ENCODE measurements around the gene WDR59.

WDR59 gene

GRCh38 chr16:74831467-74831866 lies 153.5 kb downstream of the WDR59 start:
- Histone ChIP-seq H3K4me2 (no peak overlapping the region), H3K36me3 (ENCODE audit: insufficient read depth) (no peaks in the 10 kb centered on the region), H2AFZ (ENCODE audit: low read depth) (no peak overlapping the region), H3K4me3 (IDR thresholded peaks at IDR 0.05; ENCODE audit: insufficient read depth, low read depth, low read length) (no peak overlapping the region), H3K27ac (no peak overlapping the region), H3K27me3 (ENCODE audit: insufficient read depth, low read depth) (no peaks in the 10 kb centered on the region), H3K9ac (no peak overlapping the region), H3K79me2 (ENCODE audit: insufficient read depth, low read depth) (no peaks in the 10 kb centered on the region), H3K4me1 (ENCODE audit: low read depth, poor library complexity, severe bottlenecking) (no peaks in the 10 kb centered on the region), H4K20me1 (ENCODE audit: insufficient read depth) (no peaks in the 10 kb centered on the region)
- TF ChIP-seq CTCF (conservative IDR thresholded peaks at IDR 0.05; ENCODE audit: low read depth, low read length): no peak

GRCh38 chr16:74830648-74831047 lies 154.3 kb downstream of the WDR59 start:
- Histone ChIP-seq H3K4me2 (no peak overlapping the region), H3K4me1 (ENCODE audit: low read depth, poor library complexity, severe bottlenecking) (no peaks in the 10 kb centered on the region), H3K79me2 (ENCODE audit: insufficient read depth, low read depth) (no peaks in the 10 kb centered on the region), H3K4me3 (IDR thresholded peaks at IDR 0.05; ENCODE audit: insufficient read depth, low read depth, low read length) (no peak overlapping the region), H3K9ac (no peak overlapping the region), H3K27ac (no peak overlapping the region), H3K36me3 (ENCODE audit: insufficient read depth) (no peaks in the 10 kb centered on the region), H2AFZ (ENCODE audit: low read depth) (no peak overlapping the region), H4K20me1 (ENCODE audit: insufficient read depth) (no peaks in the 10 kb centered on the region), H3K27me3 (ENCODE audit: insufficient read depth, low read depth) (no peaks in the 10 kb centered on the region)
- TF ChIP-seq CTCF (conservative IDR thresholded peaks at IDR 0.05; ENCODE audit: low read depth, low read length): no peak

- no peak overlapping the region for H3K4me3 ChIP-seq (IDR thresholded peaks at IDR 0.05; ENCODE audit: insufficient read depth, low read depth, low read length)
- no peak overlapping the region for H3K27ac ChIP-seq
- H3K36me3 ChIP-seq (ENCODE audit: insufficient read depth): no peaks in the 10 kb centered on the region
- no peak overlapping the region for H3K4me2 ChIP-seq
- TF ChIP-seq CTCF (conservative IDR thresholded peaks at IDR 0.05; ENCODE audit: low read depth, low read length): no peak
- no peak overlapping the region for H3K9ac ChIP-seq
- no peaks in the 10 kb centered on the region for H3K4me1 ChIP-seq (ENCODE audit: low read depth, poor library complexity, severe bottlenecking)
- no peaks in the 10 kb centered on the region for H3K27me3 ChIP-seq (ENCODE audit: insufficient read depth, low read depth)
- no peaks in the 10 kb centered on the region for H3K79me2 ChIP-seq (ENCODE audit: insufficient read depth, low read depth)
- H2AFZ ChIP-seq (ENCODE audit: low read depth): no peak overlapping the region
- H4K20me1 ChIP-seq (ENCODE audit: insufficient read depth): no peaks in the 10 kb centered on the region
Observed at GRCh38 chr16:74829637-74830036, 155.3 kb downstream of the WDR59 start.

GRCh38 chr16:74825941-74826340 lies 159.0 kb downstream of the WDR59 start:
- H3K4me2 ChIP-seq: no peak overlapping the region
- no peak overlapping the region for H3K9ac ChIP-seq
- H3K79me2 ChIP-seq (ENCODE audit: insufficient read depth, low read depth): no peaks in the 10 kb centered on the region
- no peak overlapping the region for H3K4me3 ChIP-seq (IDR thresholded peaks at IDR 0.05; ENCODE audit: insufficient read depth, low read depth, low read length)
- H3K36me3 ChIP-seq (ENCODE audit: insufficient read depth): no peaks in the 10 kb centered on the region
- H3K27me3 ChIP-seq (ENCODE audit: insufficient read depth, low read depth): no peaks in the 10 kb centered on the region
- no peaks in the 10 kb centered on the region for H3K4me1 ChIP-seq (ENCODE audit: low read depth, poor library complexity, severe bottlenecking)
- H4K20me1 ChIP-seq (ENCODE audit: insufficient read depth): no peaks in the 10 kb centered on the region
- no peak overlapping the region for H2AFZ ChIP-seq (ENCODE audit: low read depth)
- H3K27ac ChIP-seq: no peak overlapping the region
- TF ChIP-seq CTCF (conservative IDR thresholded peaks at IDR 0.05; ENCODE audit: low read depth, low read length): no peak

GRCh38 chr16:74825016-74825415 lies 159.9 kb downstream of the WDR59 start:
- TF ChIP-seq CTCF (conservative IDR thresholded peaks at IDR 0.05; ENCODE audit: low read depth, low read length): no peak
- no peaks in the 10 kb centered on the region for H3K4me1 ChIP-seq (ENCODE audit: low read depth, poor library complexity, severe bottlenecking)
- no peaks in the 10 kb centered on the region for H3K36me3 ChIP-seq (ENCODE audit: insufficient read depth)
- H3K27ac ChIP-seq: no peak overlapping the region
- H4K20me1 ChIP-seq (ENCODE audit: insufficient read depth): no peaks in the 10 kb centered on the region
- no peaks in the 10 kb centered on the region for H3K27me3 ChIP-seq (ENCODE audit: insufficient read depth, low read depth)
- H3K9ac ChIP-seq: no peak overlapping the region
- H3K4me3 ChIP-seq (IDR thresholded peaks at IDR 0.05; ENCODE audit: insufficient read depth, low read depth, low read length): no peak overlapping the region
- no peak overlapping the region for H3K4me2 ChIP-seq
- no peak overlapping the region for H2AFZ ChIP-seq (ENCODE audit: low read depth)
- no peaks in the 10 kb centered on the region for H3K79me2 ChIP-seq (ENCODE audit: insufficient read depth, low read depth)

Data from KMS-11 (cell line).